HepG2 (cell line): ENCODE measurements around the gene M1AP. TPM values are rescaled to one million over a fixed set of nuclear protein-coding genes. Genes with fewer than 3 reads are reported as not detected.

ENCODE experiments used
- ERF ChIP-seq: IDR thresholded peaks from 2 replicates; pipeline ENCODE4 v1.6.1; 2018; ENCODE audit warnings: missing biosample characterization, missing genetic modification reagents
- HDAC6 ChIP-seq: fragments of 200-600 bp; sonication (generic); IDR thresholded peaks from 2 replicates; pipeline ENCODE4 v1.7.0; 2017; ENCODE audit warnings: mild to moderate bottlenecking, antibody characterized with exemption, low read length, low read depth
- HOXA7 ChIP-seq: sonication (generic); formaldehyde crosslinking; IDR thresholded peaks from 2 replicates; pipeline ENCODE4 v1.8.1; 2022; ENCODE audit warnings: mild to moderate bottlenecking, missing genetic modification reagents, moderate library complexity
- ISX ChIP-seq: sonication (generic); formaldehyde crosslinking; conservative IDR thresholded peaks from 2 replicates; pipeline ENCODE4 v1.5.0; 2020; ENCODE audit warnings: missing genetic modification reagents
- KDM1A ChIP-seq: IDR thresholded peaks from 2 replicates; pipeline ENCODE4 v1.6.1; 2016; ENCODE audit warnings: missing compliant biosample characterization
- NR2F1 ChIP-seq, 2 experiments: fragments of 450-650 bp in 1 of 2; formaldehyde crosslinking in 1 of 2; IDR thresholded peaks; 2 replicates each; pipeline versions ENCODE4 v1.5.0 to v1.6.1; 2016 to 2020; ENCODE audit warnings: mild to moderate bottlenecking in 1 of 2, missing compliant biosample characterization in 1 of 2, missing genetic modification reagents in 1 of 2, moderate library complexity in 1 of 2
- PAX8 ChIP-seq: sonication (generic); formaldehyde crosslinking; IDR thresholded peaks from 2 replicates; pipeline ENCODE4 v1.8.0; 2022; ENCODE audit warnings: mild to moderate bottlenecking, missing genetic modification reagents, borderline replicate concordance
- SETDB1 ChIP-seq: sonication (generic); formaldehyde crosslinking; IDR thresholded peaks from 2 replicates; pipeline ENCODE4 v1.5.1; 2020; ENCODE audit warnings: missing genetic modification reagents, mild to moderate bottlenecking, borderline replicate concordance
- SOX5 ChIP-seq: IDR thresholded peaks from 2 replicates; pipeline ENCODE4 v1.6.1; 2016; ENCODE audit warnings: borderline replicate concordance
- XBP1 ChIP-seq: sonication (generic); formaldehyde crosslinking; IDR thresholded peaks from 2 replicates; pipeline ENCODE4 v1.5.0; 2020; ENCODE audit warnings: missing genetic modification reagents
- ZFP36 ChIP-seq: fragments of 150-350 bp; IDR thresholded peaks from 2 replicates; pipeline ENCODE4 v1.6.1; 2018; ENCODE audit warnings: borderline replicate concordance, low read length, low read depth; ENCODE audit not compliant: partially characterized antibody
- ZFYVE20 ChIP-seq: sonication (generic); formaldehyde crosslinking; IDR thresholded peaks from 2 replicates; pipeline ENCODE4 v1.8.0; 2023; ENCODE audit warnings: low read depth, mild to moderate bottlenecking, moderate library complexity, missing genetic modification reagents, borderline replicate concordance
- ZMYM4 ChIP-seq: sonication (generic); formaldehyde crosslinking; IDR thresholded peaks from 2 replicates; pipeline ENCODE4 v1.8.1; 2023; ENCODE audit warnings: mild to moderate bottlenecking, missing genetic modification reagents
- ZNF136 ChIP-seq: sonication (generic); formaldehyde crosslinking; IDR thresholded peaks from 2 replicates; pipeline ENCODE4 v1.8.1; 2022; ENCODE audit warnings: low read depth, mild to moderate bottlenecking, moderate library complexity, missing genetic modification reagents
- ZNF44 ChIP-seq: sonication (generic); formaldehyde crosslinking; IDR thresholded peaks from 2 replicates; pipeline ENCODE4 v1.5.1; 2020; ENCODE audit warnings: mild to moderate bottlenecking, missing genetic modification reagents
- ZNF441 ChIP-seq: sonication (generic); formaldehyde crosslinking; IDR thresholded peaks from 2 replicates; pipeline ENCODE4 v1.7.0; 2021; ENCODE audit warnings: missing genetic modification reagents, borderline replicate concordance
- ZNF468 ChIP-seq: sonication (generic); formaldehyde crosslinking; IDR thresholded peaks from 2 replicates; pipeline ENCODE4 v1.8.0; 2022; ENCODE audit warnings: mild to moderate bottlenecking, moderate library complexity, missing genetic modification reagents
- ZNF484 ChIP-seq: sonication (generic); formaldehyde crosslinking; IDR thresholded peaks from 2 replicates; pipeline ENCODE4 v1.5.1; 2020; ENCODE audit warnings: mild to moderate bottlenecking, low read depth, missing genetic modification reagents, borderline replicate concordance
- ZNF713 ChIP-seq: sonication (generic); formaldehyde crosslinking; IDR thresholded peaks from 2 replicates; pipeline ENCODE4 v1.4.0; 2020; ENCODE audit warnings: mild to moderate bottlenecking, missing genetic modification reagents
- ZNF737 ChIP-seq: sonication (generic); formaldehyde crosslinking; IDR thresholded peaks from 2 replicates; pipeline ENCODE4 v1.5.0; 2020; ENCODE audit warnings: missing genetic modification reagents, mild to moderate bottlenecking, borderline replicate concordance
- ZNF800 ChIP-seq: sonication (generic); formaldehyde crosslinking; IDR thresholded peaks from 2 replicates; pipeline ENCODE4 v1.4.0; 2020; ENCODE audit warnings: missing genetic modification reagents
- ZSCAN30 ChIP-seq: sonication (generic); formaldehyde crosslinking; IDR thresholded peaks from 2 replicates; pipeline ENCODE4 v1.5.0; 2020; ENCODE audit warnings: mild to moderate bottlenecking, missing genetic modification reagents
- polyA plus RNA-seq, 8 experiments: library from polyadenylated mRNA; depleted of rRNA in 3 of 8; stranded (reverse) in 7 of 8; unstranded in 1 of 8; fragments of >200 nt; fragmentation: Illumina TruSeq in 4 of 8; extraction: Trizol in 4 of 8; gene quantifications; 2 replicates each; pipeline versions ENCODE4 v1.2.1 to v1.2.3, GENCODE V29; 2011 to 2016; ENCODE audit warnings: low read depth in 4 of 8, missing spikeins in 1 of 8, mixed read lengths in 1 of 8; ENCODE audit not compliant: insufficient read depth in 1 of 8
- total RNA-seq, 5 experiments: library from RNA; depleted of rRNA; stranded (reverse); fragments of >200 nt; fragmentation: Illumina TruSeq; extraction: Trizol; gene quantifications; 2 replicates each; pipeline ENCODE4 v1.2.3, GENCODE V29; 2016; ENCODE audit warnings: low read depth in 1 of 5
- TF ChIP-seq, protein P1 (sequence below): sonication (generic); formaldehyde crosslinking; IDR thresholded peaks from 2 replicates; pipeline ENCODE4 v1.9.0; 2021; ENCODE audit warnings: missing genetic modification reagents, mild to moderate bottlenecking, borderline replicate concordance
- TF ChIP-seq, protein P2 (sequence below): sonication (generic); formaldehyde crosslinking; IDR thresholded peaks from 2 replicates; pipeline ENCODE4 v1.4.0; 2020; ENCODE audit warnings: missing genetic modification reagents

M1AP gene
- total and polyA plus RNA-seq, 2 of the 13 experiments (the other 11 are each of a cell fraction or from before 2014, with no cell fraction given): not detected

GRCh38 chr2:74525717-74526648, 122.1 kb downstream of the M1AP start, which contains the start of gene DQX1 (continued):
- TF ChIP-seq, protein P1, sequence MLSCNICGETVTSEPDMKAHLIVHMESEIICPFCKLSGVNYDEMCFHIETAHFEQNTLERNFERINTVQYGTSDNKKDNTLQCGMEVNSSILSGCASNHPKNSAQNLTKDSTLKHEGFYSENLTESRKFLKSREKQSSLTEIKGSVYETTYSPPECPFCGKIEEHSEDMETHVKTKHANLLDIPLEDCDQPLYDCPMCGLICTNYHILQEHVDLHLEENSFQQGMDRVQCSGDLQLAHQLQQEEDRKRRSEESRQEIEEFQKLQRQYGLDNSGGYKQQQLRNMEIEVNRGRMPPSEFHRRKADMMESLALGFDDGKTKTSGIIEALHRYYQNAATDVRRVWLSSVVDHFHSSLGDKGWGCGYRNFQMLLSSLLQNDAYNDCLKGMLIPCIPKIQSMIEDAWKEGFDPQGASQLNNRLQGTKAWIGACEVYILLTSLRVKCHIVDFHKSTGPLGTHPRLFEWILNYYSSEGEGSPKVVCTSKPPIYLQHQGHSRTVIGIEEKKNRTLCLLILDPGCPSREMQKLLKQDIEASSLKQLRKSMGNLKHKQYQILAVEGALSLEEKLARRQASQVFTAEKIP (CRISPR knock-in tag): no peak
- no peak for TF ChIP-seq NR2F1 (CRISPR knock-in tag; IDR thresholded peaks at IDR 0.05)
- no peak for TF ChIP-seq ZSCAN30
- TF ChIP-seq, protein P2, sequence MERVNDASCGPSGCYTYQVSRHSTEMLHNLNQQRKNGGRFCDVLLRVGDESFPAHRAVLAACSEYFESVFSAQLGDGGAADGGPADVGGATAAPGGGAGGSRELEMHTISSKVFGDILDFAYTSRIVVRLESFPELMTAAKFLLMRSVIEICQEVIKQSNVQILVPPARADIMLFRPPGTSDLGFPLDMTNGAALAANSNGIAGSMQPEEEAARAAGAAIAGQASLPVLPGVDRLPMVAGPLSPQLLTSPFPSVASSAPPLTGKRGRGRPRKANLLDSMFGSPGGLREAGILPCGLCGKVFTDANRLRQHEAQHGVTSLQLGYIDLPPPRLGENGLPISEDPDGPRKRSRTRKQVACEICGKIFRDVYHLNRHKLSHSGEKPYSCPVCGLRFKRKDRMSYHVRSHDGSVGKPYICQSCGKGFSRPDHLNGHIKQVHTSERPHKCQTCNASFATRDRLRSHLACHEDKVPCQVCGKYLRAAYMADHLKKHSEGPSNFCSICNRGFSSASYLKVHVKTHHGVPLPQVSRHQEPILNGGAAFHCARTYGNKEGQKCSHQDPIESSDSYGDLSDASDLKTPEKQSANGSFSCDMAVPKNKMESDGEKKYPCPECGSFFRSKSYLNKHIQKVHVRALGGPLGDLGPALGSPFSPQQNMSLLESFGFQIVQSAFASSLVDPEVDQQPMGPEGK (CRISPR knock-in tag): peak; percentile 78
- TF ChIP-seq ZNF484: no peak
- TF ChIP-seq ZNF713: no peak
- no peak for TF ChIP-seq SETDB1
- no peak for TF ChIP-seq ZNF468 (CRISPR knock-in tag)
- no peak for TF ChIP-seq ZFP36
- no peak for TF ChIP-seq ZNF136
- TF ChIP-seq PAX8 (CRISPR knock-in tag): no peak
- peak; percentile 67 for TF ChIP-seq SOX5 (CRISPR knock-in tag)
- TF ChIP-seq ERF: peak; percentile 89
- TF ChIP-seq XBP1 (CRISPR knock-in tag): no peak
- TF ChIP-seq ZNF800 (CRISPR knock-in tag): 0 out of 2 replicates have a peak, but pooled peaks have one; percentile 19
- TF ChIP-seq ZNF737: no peak
- no peak for TF ChIP-seq ZNF44 (CRISPR knock-in tag)
- TF ChIP-seq HOXA7 (CRISPR knock-in tag): no peak
- TF ChIP-seq ZNF441 (CRISPR knock-in tag): peak; percentile 78; the same call in 1 of the 2 replicates
- TF ChIP-seq ISX: no peak
- TF ChIP-seq ZMYM4 (CRISPR knock-in tag): peak; percentile 30; the same call in 1 of the 2 replicates
- TF ChIP-seq ZFYVE20 (CRISPR knock-in tag): no peak
- no peak for TF ChIP-seq HDAC6
- TF ChIP-seq KDM1A (CRISPR knock-in tag): no peak
